SK-N-SH (cell line): ENCODE data around the gene SEMA4F. TPM values are rescaled to one million over a fixed set of nuclear protein-coding genes. Genes with fewer than 3 reads are reported as not detected.

ENCODE experiments used
- CTCF ChIA-PET: fragments of 300-600, 350-600 bp; formaldehyde crosslinking; extraction: SDS; loops from one replicate; lab custom pipeline; 2021; lab: Yijun Ruan, JAX
- POLR2A ChIA-PET: fragments of 350-600 bp; sonication (Branson Sonifier 250); formaldehyde crosslinking; extraction: SDS; loops from one replicate; lab custom pipeline; 2020; ENCODE audit warnings: antibody characterized with exemption, inconsistent platforms; lab: Yijun Ruan, JAX
- DNase-seq: peaks from one replicate; pipeline ENCODE4 v3.0.0; 2012
- H2AFZ ChIP-seq: fragments of 200-600 bp; sonication (generic); 2 replicates; pipeline ENCODE4 v1.8.1; 2016; ENCODE audit warnings: antibody characterized with exemption, mild to moderate bottlenecking, low read depth
- H3F3A ChIP-seq: fragments of 200-600 bp; sonication (generic); replicated peaks from 2 replicates; pipeline ENCODE3; 2016; ENCODE audit warnings: antibody characterized with exemption, mild to moderate bottlenecking; ENCODE audit not compliant: insufficient read depth
- H3K27ac ChIP-seq, 2 experiments: fragments of 200-500 bp in 1 of 2; fragments of 200-600 bp in 1 of 2; sonication (Bioruptor generic) in 1 of 2; sonication (generic), shearing (Covaris generic) in 1 of 2; 2 replicates each; pipeline versions ENCODE4 v1.5.1 to v1.6.1; 2014 to 2016; ENCODE audit warnings: low read depth in 2 of 2, inconsistent platforms in 1 of 2, low read length in 1 of 2, mild to moderate bottlenecking in 1 of 2, mixed read lengths in 1 of 2
- H3K27me3 ChIP-seq: fragments of 200-600 bp; sonication (generic), shearing (Covaris generic); 2 replicates; pipeline ENCODE4 v1.6.1; 2016; ENCODE audit warnings: mixed run types; ENCODE audit not compliant: insufficient read depth
- H3K36me3 ChIP-seq, 2 experiments: fragments of 200-500 bp in 1 of 2; fragments of 200-600 bp in 1 of 2; sonication (Bioruptor generic) in 1 of 2; sonication (generic) in 1 of 2; replicated peaks in 1 of 2; 2 replicates each; pipeline versions ENCODE3 to v1.5.1; 2014 to 2016; ENCODE audit warnings: low read length in 1 of 2, mild to moderate bottlenecking in 1 of 2; ENCODE audit not compliant: insufficient read depth in 2 of 2, control insufficient read depth in 1 of 2
- H3K4me1 ChIP-seq, 2 experiments: fragments of 200-500 bp in 1 of 2; fragments of 200-600 bp in 1 of 2; sonication (Bioruptor generic) in 1 of 2; sonication (generic), shearing (Covaris generic) in 1 of 2; 2 replicates each; pipeline versions ENCODE4 v1.5.1 to v1.6.1; 2014 to 2016; ENCODE audit warnings: low read depth in 1 of 2, low read length in 1 of 2, mixed run types in 1 of 2; ENCODE audit not compliant: insufficient read depth in 2 of 2, control insufficient read depth in 1 of 2
- H3K4me2 ChIP-seq: fragments of 200-600 bp; sonication (generic), shearing (Covaris generic); 2 replicates; pipeline ENCODE4 v1.6.1; 2017; ENCODE audit warnings: mixed run types
- H3K4me3 ChIP-seq, 2 experiments: fragments of 200-500 bp in 1 of 2; fragments of 200-600 bp in 1 of 2; sonication (Bioruptor generic) in 1 of 2; sonication (generic), shearing (Covaris generic) in 1 of 2; 2 replicates each; pipeline versions ENCODE4 v1.5.1 to v1.8.1; 2014 to 2016; ENCODE audit warnings: low read depth in 2 of 2, inconsistent platforms in 1 of 2, low read length in 1 of 2, mild to moderate bottlenecking in 1 of 2, mixed read lengths in 1 of 2, moderate library complexity in 1 of 2
- H3K79me2 ChIP-seq: fragments of 200-600 bp; sonication (generic); 2 replicates; pipeline ENCODE4 v1.8.1; 2017; ENCODE audit warnings: mild to moderate bottlenecking; ENCODE audit not compliant: insufficient read depth
- H3K9ac ChIP-seq: fragments of 200-600 bp; sonication (generic); 2 replicates; pipeline ENCODE4 v1.6.1; 2017; ENCODE audit warnings: mixed run types
- H3K9me2 ChIP-seq: fragments of 200-600 bp; sonication (generic); 2 replicates; pipeline ENCODE4 v1.6.1; 2017; ENCODE audit warnings: mixed run types
- H3K9me3 ChIP-seq: fragments of 200-600 bp; sonication (generic); 2 replicates; pipeline ENCODE4 v1.6.1; 2017; ENCODE audit warnings: mixed run types, mild to moderate bottlenecking, moderate library complexity
- H4K20me1 ChIP-seq: fragments of 200-600 bp; sonication (generic); 2 replicates; pipeline ENCODE4 v1.6.1; 2017; ENCODE audit warnings: mild to moderate bottlenecking, mixed run types; ENCODE audit not compliant: insufficient read depth
- CTCF ChIP-seq: fragments of 200-600 bp; sonication (generic); IDR thresholded peaks from 2 replicates; pipeline ENCODE4 v1.6.1; 2017; ENCODE audit warnings: antibody characterized with exemption, mild to moderate bottlenecking, moderate library complexity
- EP300 ChIP-seq, 2 experiments: IDR thresholded peaks; 2 replicates each; pipeline versions ENCODE4 v1.4.0 to v1.6.1; 2012; ENCODE audit warnings: borderline replicate concordance in 1 of 2, low read depth in 1 of 2, low read length in 1 of 2
- EZH2phosphoT487 ChIP-seq: fragments of 200-600 bp; sonication (generic); IDR thresholded peaks from 2 replicates; pipeline ENCODE4 v1.6.1; 2017; ENCODE audit warnings: low read depth, mixed run types, mild to moderate bottlenecking, antibody characterized with exemption, moderate library complexity, borderline replicate concordance
- FOSL2 ChIP-seq: IDR thresholded peaks from 2 replicates; pipeline ENCODE4 v1.4.0; 2012; ENCODE audit warnings: low read depth, mild to moderate bottlenecking, moderate library complexity, borderline replicate concordance
- FOXM1 ChIP-seq: IDR thresholded peaks from 2 replicates; pipeline ENCODE4 v1.4.0; 2012; ENCODE audit warnings: low read depth, mild to moderate bottlenecking
- GABPA ChIP-seq: IDR thresholded peaks from 2 replicates; pipeline ENCODE4 v1.4.0; 2012; ENCODE audit warnings: low read depth, mild to moderate bottlenecking
- NFIC ChIP-seq: IDR thresholded peaks from 2 replicates; pipeline ENCODE4 v1.4.0; 2012; ENCODE audit warnings: borderline replicate concordance
- NRF1 ChIP-seq: IDR thresholded peaks from 2 replicates; pipeline ENCODE4 v1.6.1; 2012; ENCODE audit warnings: low read depth, mild to moderate bottlenecking, low read length
- RCOR1 ChIP-seq: fragments of 150-350 bp; IDR thresholded peaks from 2 replicates; pipeline ENCODE4 v1.6.1; 2017; ENCODE audit warnings: antibody characterized with exemption, low read length
- RXRA ChIP-seq: IDR thresholded peaks from 2 replicates; pipeline ENCODE4 v1.4.0; 2012; ENCODE audit warnings: low read depth, mild to moderate bottlenecking, borderline replicate concordance
- TAF1 ChIP-seq: IDR thresholded peaks from 2 replicates; pipeline ENCODE4 v1.6.1; 2012; ENCODE audit warnings: low read depth, mild to moderate bottlenecking, low read length, moderate library complexity, borderline replicate concordance
- TCF12 ChIP-seq: IDR thresholded peaks from 2 replicates; pipeline ENCODE4 v1.4.0; 2012
- TEAD4 ChIP-seq: IDR thresholded peaks from 2 replicates; pipeline ENCODE4 v1.4.0; 2012; ENCODE audit warnings: mild to moderate bottlenecking, borderline replicate concordance; ENCODE audit not compliant: insufficient read depth
- WGBS: methylation state at CpG from one replicate; pipeline ENCODE4 v1.1.6; 2017; ENCODE audit warnings: low lambda C conversion rate; 5-methylcytosine and 5-hydroxymethylcytosine counted together
- polyA plus RNA-seq, 3 experiments: library from polyadenylated mRNA; depleted of rRNA; stranded (reverse); fragments of >200 nt; gene quantifications; 2 replicates each; pipeline ENCODE4 v1.2.3, GENCODE V29; 2012
- TF ChIP-seq, protein P1 (sequence below): fragments of 150-350 bp; IDR thresholded peaks from 2 replicates; pipeline ENCODE4 v1.6.1; 2017; ENCODE audit warnings: antibody characterized with exemption, low read length, low read depth, borderline replicate concordance
- TF ChIP-seq, protein P2 (sequence below): IDR thresholded peaks from 2 replicates; pipeline ENCODE4 v1.4.0; 2012; ENCODE audit warnings: low read depth, borderline replicate concordance
- TF ChIP-seq, protein P3 (sequence below): IDR thresholded peaks from 2 replicates; pipeline ENCODE4 v1.4.0; 2012; ENCODE audit warnings: low read depth
- TF ChIP-seq, protein P4 (sequence below): IDR thresholded peaks from 2 replicates; pipeline ENCODE4 v1.6.1; 2012; ENCODE audit warnings: mild to moderate bottlenecking, low read depth, low read length, moderate library complexity
- TF ChIP-seq, protein P5 (sequence below): IDR thresholded peaks from 2 replicates; pipeline ENCODE4; 2012

Gene SEMA4F
- polyA plus RNA-seq, 1 of the 3 experiments (the other 2 are of a cell fraction): 17.3 TPM

- ChIA-PET POLR2A (no interaction called here), CTCF (interaction anchor here (0.6 kb wide), 1 partner anchor 1385 kb away, joined by 3 read pairs; no protein-coding TSS in a partner anchor)
- no peak overlapping the region for H3K4me2 ChIP-seq
- H3F3A ChIP-seq: no peaks in the 10 kb centered on the region
- no peak overlapping the region for H3K9ac ChIP-seq
- no peaks in the 10 kb centered on the region for H3K9me2 ChIP-seq
- no peaks in the 10 kb centered on the region for H3K9me3 ChIP-seq
- no peaks in the 10 kb centered on the region for H3K4me1 ChIP-seq
- TF ChIP-seq, protein P1, sequence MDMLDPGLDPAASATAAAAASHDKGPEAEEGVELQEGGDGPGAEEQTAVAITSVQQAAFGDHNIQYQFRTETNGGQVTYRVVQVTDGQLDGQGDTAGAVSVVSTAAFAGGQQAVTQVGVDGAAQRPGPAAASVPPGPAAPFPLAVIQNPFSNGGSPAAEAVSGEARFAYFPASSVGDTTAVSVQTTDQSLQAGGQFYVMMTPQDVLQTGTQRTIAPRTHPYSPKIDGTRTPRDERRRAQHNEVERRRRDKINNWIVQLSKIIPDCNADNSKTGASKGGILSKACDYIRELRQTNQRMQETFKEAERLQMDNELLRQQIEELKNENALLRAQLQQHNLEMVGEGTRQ: no peak
- no peak for TF ChIP-seq RCOR1
- no peak for TF ChIP-seq NRF1
- TF ChIP-seq, all 33 proteins: peak for 0
- H3K36me3 ChIP-seq: no peaks in the 10 kb centered on the region
- no peak overlapping the region for H3K27ac ChIP-seq
- no peaks in the 10 kb centered on the region for H4K20me1 ChIP-seq
- H3K4me3 ChIP-seq: no peak overlapping the region
- no peaks in the 10 kb centered on the region for H3K79me2 ChIP-seq
- H2AFZ ChIP-seq: no peak overlapping the region
- H3K27me3 ChIP-seq: no peaks in the 10 kb centered on the region; the same call in 1 of the 2 replicates
- DNase-seq: no peak
Measured at GRCh38 chr2:74721316-74721715, 67.3 kb downstream of the SEMA4F start.

- 74% methylated on average over 4 of the region's 4 CpGs for WGBS
- Histone ChIP-seq H3K4me1 (no peaks in the 10 kb centered on the region), H4K20me1 (no peaks in the 10 kb centered on the region), H3K9me2 (no peaks in the 10 kb centered on the region), H3K4me2 (no peak overlapping the region), H3K27ac (no peak overlapping the region), H3K36me3 (no peaks in the 10 kb centered on the region), H3K9me3 (no peaks in the 10 kb centered on the region), H3F3A (no peaks in the 10 kb centered on the region), H3K9ac (no peak overlapping the region), H3K27me3 (no peaks in the 10 kb centered on the region; the same call in 1 of the 2 replicates), H2AFZ (no peak overlapping the region), H3K79me2 (no peaks in the 10 kb centered on the region), H3K4me3 (no peak overlapping the region)
- POLR2A ChIA-PET: no interaction called here
- CTCF ChIA-PET: interaction anchor here (1.0 kb wide), 1 partner anchor 9 kb away, joined by 4 read pairs; no protein-coding TSS in a partner anchor
- no peak for DNase-seq
- TF ChIP-seq TCF12: no peak
- no peak for TF ChIP-seq TEAD4
- no peak for TF ChIP-seq CTCF
- TF ChIP-seq GABPA: no peak
- TF ChIP-seq, protein P2, sequence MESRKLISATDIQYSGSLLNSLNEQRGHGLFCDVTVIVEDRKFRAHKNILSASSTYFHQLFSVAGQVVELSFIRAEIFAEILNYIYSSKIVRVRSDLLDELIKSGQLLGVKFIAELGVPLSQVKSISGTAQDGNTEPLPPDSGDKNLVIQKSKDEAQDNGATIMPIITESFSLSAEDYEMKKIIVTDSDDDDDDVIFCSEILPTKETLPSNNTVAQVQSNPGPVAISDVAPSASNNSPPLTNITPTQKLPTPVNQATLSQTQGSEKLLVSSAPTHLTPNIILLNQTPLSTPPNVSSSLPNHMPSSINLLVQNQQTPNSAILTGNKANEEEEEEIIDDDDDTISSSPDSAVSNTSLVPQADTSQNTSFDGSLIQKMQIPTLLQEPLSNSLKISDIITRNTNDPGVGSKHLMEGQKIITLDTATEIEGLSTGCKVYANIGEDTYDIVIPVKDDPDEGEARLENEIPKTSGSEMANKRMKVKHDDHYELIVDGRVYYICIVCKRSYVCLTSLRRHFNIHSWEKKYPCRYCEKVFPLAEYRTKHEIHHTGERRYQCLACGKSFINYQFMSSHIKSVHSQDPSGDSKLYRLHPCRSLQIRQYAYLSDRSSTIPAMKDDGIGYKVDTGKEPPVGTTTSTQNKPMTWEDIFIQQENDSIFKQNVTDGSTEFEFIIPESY: no peak
- TF ChIP-seq, protein P3, sequence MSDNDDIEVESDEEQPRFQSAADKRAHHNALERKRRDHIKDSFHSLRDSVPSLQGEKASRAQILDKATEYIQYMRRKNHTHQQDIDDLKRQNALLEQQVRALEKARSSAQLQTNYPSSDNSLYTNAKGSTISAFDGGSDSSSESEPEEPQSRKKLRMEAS: no peak
- TF ChIP-seq EP300 (IDR thresholded peaks at IDR 0.05; ENCODE audit: borderline replicate concordance in 1 of 2, low read depth in 1 of 2, low read length in 1 of 2): no peak
- TF ChIP-seq, protein P4, sequence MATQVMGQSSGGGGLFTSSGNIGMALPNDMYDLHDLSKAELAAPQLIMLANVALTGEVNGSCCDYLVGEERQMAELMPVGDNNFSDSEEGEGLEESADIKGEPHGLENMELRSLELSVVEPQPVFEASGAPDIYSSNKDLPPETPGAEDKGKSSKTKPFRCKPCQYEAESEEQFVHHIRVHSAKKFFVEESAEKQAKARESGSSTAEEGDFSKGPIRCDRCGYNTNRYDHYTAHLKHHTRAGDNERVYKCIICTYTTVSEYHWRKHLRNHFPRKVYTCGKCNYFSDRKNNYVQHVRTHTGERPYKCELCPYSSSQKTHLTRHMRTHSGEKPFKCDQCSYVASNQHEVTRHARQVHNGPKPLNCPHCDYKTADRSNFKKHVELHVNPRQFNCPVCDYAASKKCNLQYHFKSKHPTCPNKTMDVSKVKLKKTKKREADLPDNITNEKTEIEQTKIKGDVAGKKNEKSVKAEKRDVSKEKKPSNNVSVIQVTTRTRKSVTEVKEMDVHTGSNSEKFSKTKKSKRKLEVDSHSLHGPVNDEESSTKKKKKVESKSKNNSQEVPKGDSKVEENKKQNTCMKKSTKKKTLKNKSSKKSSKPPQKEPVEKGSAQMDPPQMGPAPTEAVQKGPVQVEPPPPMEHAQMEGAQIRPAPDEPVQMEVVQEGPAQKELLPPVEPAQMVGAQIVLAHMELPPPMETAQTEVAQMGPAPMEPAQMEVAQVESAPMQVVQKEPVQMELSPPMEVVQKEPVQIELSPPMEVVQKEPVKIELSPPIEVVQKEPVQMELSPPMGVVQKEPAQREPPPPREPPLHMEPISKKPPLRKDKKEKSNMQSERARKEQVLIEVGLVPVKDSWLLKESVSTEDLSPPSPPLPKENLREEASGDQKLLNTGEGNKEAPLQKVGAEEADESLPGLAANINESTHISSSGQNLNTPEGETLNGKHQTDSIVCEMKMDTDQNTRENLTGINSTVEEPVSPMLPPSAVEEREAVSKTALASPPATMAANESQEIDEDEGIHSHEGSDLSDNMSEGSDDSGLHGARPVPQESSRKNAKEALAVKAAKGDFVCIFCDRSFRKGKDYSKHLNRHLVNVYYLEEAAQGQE: no peak
- no peak for TF ChIP-seq EZH2phosphoT487
- no peak for TF ChIP-seq NFIC
- no peak for TF ChIP-seq FOXM1
- no peak for TF ChIP-seq TAF1
- TF ChIP-seq RCOR1: no peak
- TF ChIP-seq FOSL2: no peak
- TF ChIP-seq, protein P5, sequence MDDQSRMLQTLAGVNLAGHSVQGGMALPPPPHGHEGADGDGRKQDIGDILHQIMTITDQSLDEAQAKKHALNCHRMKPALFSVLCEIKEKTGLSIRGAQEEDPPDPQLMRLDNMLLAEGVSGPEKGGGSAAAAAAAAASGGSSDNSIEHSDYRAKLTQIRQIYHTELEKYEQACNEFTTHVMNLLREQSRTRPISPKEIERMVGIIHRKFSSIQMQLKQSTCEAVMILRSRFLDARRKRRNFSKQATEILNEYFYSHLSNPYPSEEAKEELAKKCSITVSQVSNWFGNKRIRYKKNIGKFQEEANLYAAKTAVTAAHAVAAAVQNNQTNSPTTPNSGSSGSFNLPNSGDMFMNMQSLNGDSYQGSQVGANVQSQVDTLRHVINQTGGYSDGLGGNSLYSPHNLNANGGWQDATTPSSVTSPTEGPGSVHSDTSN: no peak
- TF ChIP-seq RXRA: no peak
Measured at GRCh38 chr2:74724496-74724895, 70.4 kb downstream of the SEMA4F start.
